Stimulated activated CD4-positive, alpha-beta T cell treated with anti-CD3 and anti-CD28 coated beads, Interleukin-15, amount 100 ng/mL, for 1 hour (primary cell): Measurements from ENCODE around the gene CAMKK1.
"Not testable (repeated sequence)": the region's sequence is repeated elsewhere in the genome, so short reads cannot be mapped to it uniquely, and the experiment has no call there.

ENCODE experiments used
- DNase-seq, 2 donors: peaks; one replicate each; pipeline ENCODE4 v3.0.0-alpha.2; 2020; ENCODE audit warnings: low read depth in 1 of 2, low spot score in 1 of 2

CAMKK1 gene

GRCh38 chr17:3880983-3881382 lies 11.9 kb downstream of the CAMKK1 start:
- DNase-seq: no peak

DNA sequence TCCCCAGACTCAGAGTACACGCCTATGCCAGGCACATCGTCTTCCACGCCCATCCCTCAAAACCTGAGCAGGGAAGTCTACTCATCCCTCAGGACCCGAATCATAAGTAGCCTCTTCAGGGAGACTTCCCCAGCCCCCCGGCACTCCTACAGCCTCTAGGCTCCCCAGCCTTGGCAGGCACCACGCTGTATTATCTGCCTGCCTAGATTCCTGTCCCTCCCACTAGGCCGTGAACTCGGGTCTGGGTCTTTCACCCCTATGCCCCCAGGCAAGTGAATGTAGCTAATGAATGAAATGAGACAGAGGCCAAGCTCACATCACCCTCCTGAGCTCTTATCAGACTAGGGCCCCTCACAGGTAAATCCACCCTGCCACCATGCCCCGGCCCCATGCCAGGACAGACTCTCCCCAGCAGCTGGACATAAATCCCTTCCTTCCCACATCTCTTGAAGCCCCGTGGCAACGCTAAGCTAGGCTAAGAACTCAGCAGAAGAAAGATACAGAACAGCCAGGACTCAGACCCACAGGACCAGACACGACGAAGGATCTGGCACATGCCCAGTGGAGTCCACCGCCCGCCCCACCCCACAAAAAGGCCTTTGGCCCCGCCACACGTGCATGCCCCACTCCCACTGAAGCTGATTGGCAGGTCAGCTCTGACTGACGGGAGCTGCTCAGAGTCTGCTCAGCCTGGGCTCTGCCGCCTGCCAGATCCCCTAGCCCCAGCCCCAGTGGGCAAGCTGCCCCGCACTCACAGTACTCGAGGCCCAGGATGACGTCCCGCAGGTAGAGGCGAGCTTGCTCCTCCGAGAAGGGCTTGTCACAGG lies 13.0 kb downstream of the CAMKK1 start:
- no peak for DNase-seq

GRCh38 chr17:3879186-3879585 lies 13.7 kb downstream of the CAMKK1 start:
- DNase-seq: no peak

GRCh38 chr17:3877220-3877619 lies 15.6 kb downstream of the CAMKK1 start:
- DNase-seq: no peak

GRCh38 chr17:3875317-3875716 lies 17.5 kb downstream of the CAMKK1 start:
- no peak for DNase-seq

DNA sequence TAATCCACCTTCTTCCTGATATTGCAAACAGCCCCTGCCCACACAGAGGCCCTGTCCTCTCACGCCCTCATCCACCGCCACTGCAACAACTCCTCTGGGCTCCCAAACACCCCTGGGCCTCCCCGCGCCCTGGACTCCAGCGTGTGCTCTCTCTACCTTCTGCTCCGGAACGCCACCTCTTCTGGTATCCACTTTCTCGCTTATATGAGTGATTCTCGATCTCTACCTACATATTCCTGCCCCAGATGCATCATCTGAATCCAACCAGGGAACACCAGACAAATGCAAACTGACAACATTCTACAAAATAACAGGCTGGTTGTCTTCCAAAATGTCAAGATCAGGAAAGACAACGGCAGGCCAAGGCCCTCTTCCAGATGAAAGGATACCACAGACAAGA lies 19.0 kb downstream of the CAMKK1 start:
- DNase-seq: no peak

- no peak for DNase-seq
These were observed 22.0 kb downstream of the CAMKK1 start for GRCh38 chr17:3870871-3871306.

- no peak for DNase-seq
These were observed 25.2 kb downstream of the CAMKK1 start for GRCh38 chr17:3867606-3868005.

DNA sequence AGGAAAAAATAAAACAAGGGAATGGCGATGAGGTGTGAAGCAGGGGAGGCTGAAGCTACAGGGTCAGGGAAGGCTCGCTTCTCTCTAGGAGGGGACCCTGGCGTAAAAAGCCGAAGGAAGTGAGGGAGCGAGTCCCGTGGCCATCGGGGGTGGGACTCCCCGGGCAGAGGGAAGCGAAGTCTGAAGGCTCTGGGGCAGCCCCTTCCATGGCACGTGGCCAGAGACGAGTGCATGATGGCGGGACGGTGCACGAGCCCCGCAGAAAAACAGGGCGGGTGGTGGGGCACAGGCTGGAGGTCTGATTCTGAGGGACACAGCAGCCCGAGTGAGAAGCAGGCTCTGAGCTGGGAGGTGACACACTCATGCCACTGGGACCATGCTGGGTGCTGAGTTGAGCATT lies 25.7 kb downstream of the CAMKK1 start:
- DNase-seq: no peak

DNA sequence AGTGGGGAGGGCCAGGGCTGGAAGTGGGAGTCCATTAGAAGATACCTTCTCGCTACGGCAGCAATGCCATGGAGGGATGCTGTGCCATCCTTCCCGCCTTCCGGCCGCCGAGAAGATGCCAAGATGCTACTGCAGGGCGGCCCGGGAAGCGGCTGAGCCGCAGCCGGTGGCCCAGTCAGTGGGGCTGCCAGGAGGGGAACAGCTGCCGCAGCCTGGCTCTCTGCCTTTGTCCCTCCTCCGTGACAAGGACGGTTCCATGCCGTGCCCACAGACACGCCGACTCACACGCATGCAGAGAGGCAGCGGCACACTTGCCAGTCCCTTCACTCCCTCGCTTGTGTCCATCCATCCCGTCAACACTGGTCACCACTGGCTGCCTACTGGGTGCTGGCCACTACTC lies 26.6 kb downstream of the CAMKK1 start:
- no peak for DNase-seq

DNA sequence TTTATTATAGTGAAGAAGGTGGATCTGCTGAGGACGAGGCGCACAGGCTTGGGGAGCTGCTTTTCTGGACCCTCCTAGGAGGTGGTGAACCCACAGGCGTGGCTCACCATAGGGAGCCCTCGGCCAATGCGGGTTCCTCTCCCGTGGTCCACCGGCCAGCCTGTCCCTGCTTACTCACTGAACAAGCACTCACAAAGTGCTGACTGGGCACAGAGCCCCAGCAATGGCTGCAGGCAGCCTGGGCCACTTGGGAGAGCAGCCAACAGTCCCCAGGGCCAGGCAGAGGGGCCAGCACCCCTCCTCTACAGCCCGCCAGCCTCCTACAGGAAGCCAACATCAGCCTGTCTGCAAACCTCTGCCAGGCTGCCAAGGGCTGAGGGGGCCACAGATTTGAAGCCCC lies 27.7 kb downstream of the CAMKK1 start:
- no peak for DNase-seq

DNA sequence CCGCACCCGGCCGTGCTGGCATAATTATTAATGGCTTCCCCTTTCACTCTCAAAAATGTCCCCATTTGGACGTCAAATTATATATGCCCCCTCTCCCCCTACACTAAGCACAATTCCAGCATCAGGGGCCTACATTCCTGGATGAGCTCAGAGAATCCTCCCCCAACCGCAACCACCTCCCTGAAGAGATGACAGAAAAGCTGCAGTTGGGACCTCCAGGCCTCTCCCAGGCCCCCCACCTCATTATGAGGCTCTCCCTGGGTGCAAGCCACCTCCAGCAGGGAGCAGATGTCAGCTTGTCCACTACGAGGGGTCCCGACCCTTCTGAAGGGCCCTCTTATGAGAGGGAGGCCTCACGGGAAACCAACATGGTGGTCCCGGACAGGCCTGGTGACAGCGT lies 28.3 kb downstream of the CAMKK1 start:
- no peak for DNase-seq

DNA sequence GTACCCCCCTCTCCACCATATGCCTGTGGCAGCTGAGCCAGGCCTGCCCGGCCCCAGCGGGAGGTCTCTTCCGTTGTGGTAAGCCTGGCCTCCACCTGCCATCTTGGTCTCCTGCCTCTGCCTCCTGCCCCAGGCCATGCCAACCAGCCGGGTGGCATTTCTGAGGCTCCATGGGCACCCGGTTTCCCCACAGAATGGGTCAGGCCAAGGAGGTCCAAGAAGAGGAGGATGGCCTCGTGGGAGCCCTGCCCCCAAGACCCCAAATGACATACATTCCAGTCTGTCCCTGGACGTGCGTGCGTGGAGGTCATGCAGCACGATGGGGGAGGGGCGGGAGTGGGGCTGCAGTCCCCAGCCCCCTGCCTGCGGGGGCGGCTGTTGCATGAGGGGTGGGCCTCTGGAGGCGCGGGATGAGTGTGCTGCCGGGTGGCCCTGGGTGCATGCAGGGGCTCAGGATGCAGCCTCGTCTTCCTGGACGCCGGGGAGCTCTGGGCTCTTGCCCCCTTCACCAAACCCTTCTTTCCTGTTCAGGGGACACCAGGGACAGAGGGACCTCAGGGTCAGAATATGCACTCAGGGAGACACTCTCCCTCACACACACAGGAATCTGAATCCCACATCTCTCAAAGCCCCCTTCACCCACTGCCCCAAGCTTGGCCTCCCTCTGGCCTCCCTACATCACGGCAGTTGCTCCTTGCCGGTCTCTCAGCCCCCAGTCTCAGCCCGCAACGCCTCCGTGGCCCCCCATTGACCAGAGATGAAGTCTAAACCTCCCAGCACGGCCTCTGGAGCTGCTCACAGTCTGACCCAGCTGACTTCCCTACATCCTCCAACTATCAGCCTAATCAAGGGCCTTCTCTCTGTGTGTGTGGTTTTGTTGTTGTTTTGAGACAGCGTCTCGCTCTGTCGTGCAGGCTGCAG lies 30.8 kb downstream of the CAMKK1 start:
- DNase-seq: no peak

DNA sequence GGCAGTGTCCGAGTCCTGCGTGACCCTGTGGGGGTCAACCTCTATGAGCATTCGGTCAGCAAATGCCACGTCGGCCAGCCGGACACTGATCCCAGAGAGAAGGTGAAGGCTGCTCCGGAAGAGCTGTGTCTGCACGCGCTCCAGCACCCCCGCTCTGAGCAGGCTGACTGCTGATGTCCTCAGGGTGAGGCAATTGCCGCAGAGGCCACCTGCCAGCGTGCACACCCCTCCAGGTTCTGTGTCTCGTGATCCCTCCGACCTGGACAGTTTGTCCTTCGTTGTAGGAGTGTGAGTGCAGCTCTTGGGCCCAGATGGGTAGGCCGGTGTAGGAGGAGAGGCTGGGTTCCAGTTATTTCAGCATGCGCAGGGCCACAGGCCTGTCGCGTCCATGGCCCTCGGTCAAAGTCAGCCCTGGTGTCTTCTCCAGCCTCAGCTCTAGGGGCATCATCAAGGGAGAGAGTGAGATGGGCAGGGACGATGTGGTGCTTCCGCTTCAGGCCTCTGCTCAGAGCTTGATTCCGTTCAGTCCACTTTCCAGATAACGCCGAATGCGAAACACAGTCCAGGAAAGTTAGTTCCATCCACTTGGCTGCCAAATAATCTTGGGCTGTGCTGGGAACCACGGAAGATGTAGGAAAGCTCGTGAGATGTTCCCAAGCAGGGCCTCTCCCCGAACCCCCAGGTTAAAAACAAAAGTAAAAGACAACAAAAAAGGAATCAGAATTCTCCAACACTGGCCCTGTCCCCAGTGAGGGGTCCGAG lies 31.7 kb downstream of the CAMKK1 start:
- no peak for DNase-seq

DNA sequence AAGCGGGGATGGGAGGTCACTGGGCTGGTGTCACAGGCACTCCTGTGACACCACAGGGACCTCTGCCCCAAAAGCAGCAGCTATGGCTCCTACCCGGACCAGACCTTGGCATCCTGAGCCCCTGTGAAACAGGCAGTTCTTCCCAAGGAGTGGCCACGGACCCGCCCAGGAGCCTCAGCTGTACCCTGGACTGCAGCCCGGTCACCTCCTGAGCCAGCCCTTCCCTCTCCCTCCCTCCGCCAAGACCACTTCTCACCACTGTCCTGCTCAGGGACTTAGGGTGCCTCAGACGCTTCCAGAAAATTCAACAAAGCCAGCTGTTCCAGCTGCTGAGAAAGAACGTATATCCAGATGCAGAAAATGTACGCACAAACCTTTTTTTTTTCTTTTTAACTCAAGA lies 32.9 kb downstream of the CAMKK1 start:
- no peak for DNase-seq

DNA sequence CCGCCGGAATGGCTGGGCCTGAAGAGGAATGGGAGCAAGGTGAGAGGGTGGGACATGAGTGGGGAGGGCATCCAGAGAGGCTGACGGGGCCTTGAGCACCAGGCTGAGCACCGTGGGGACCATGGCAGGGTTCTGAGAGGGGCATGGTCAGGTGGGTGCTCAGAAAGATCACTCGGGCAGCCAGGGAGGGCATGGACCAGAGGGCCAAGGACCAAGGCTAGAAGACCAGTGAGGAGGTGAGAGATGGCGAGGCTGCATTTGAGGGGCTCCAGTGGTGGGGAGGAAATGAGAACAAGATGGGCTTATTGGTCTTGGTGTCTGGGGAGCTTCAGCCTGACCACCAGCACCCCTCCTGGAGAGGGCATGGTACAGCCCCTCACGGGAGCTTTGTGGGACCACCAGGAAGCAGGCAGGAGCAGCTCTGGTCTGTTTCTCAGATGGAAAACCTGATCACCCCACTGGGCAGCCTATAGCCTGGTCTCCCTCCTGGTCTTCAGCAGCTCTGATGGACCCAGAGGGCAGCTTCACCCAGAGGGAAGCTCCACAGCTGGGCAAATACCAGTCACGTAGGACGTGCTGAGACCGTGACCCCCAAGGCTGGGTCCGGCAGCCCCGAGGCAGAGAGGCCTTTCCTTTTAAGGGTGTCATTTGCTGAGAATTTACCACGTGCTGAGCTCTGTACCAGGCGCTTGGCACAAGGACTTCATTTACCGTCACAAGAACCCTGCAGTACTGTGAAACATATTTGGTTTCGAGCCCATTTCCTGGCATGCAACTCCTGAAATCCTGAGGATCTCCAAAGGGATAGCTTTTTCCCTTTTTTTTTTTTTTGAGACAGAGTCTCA lies 35.4 kb downstream of the CAMKK1 start:
- DNase-seq: no peak

- DNase-seq: not testable (repeated sequence)
These were observed 38.6 kb downstream of the CAMKK1 start for GRCh38 chr17:3854204-3854603.

- no peak for DNase-seq
These were observed 40.3 kb downstream of the CAMKK1 start for GRCh38 chr17:3852561-3852960.

DNA sequence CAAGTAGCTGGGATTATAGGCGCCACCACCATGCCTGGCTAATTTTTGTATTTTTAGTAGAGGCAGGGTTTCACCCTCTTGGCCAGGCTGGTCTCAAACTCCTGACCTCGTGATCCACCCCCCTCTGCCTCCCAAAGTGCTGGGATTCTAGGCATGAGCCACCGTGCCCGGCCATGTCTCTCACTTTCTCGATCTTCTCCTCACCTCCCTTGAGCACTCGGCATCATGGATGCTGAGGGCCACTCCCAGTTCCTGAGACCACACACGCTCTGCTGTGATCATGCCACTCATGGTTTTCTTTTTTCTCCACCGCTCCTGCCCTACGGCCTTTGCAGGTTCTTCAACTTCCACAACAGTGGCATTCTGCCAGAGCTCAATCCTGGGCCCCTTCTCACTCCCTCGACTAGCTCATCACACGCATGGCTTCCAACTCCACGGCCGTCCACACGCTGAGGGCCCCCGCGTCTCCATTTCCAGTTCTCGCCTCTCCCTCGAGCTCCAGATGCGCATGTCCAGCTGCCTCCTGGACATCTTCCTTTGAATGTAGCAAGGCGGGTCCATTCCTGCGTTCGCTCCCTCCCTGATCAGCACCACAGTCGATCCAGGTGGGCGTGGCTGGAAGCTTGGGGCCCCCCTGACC lies 41.3 kb downstream of the CAMKK1 start:
- no peak for DNase-seq

GRCh38 chr17:3848229-3848835 lies 44.5 kb downstream of the CAMKK1 start:
- no peak for DNase-seq
